Activated CD8-positive, alpha-beta memory T cell treated with anti-CD3 and anti-CD28 coated beads for 4 hours (primary cell): ENCODE measurements around the gene MYO1E.

Experiments used
- DNase-seq, 2 donors: peaks; one replicate each; pipeline ENCODE4 v3.0.0-alpha.2; 2020; ENCODE audit warnings: low read depth in 2 of 2

The MYO1E gene

DNA sequence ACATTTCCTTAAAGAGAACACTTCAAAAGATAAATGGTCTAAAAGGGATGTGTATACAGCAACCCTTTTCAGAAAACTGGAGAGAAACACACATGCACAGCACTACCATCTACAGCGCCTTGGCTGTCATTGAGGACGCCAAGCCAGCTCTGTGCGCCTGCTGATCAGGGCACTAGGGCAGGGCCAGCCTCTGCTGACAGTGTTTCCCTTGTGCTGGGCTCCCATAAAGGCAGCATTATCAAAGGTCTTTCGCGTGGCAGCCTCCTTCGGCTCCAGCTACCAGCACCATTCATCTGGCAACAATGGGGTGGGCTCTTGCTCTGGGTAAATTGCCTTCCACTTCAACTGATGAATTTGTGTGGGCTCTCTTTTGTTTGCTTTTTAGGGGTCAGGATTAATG lies 112.6 kb downstream of the MYO1E start:
- no peak for DNase-seq

DNA sequence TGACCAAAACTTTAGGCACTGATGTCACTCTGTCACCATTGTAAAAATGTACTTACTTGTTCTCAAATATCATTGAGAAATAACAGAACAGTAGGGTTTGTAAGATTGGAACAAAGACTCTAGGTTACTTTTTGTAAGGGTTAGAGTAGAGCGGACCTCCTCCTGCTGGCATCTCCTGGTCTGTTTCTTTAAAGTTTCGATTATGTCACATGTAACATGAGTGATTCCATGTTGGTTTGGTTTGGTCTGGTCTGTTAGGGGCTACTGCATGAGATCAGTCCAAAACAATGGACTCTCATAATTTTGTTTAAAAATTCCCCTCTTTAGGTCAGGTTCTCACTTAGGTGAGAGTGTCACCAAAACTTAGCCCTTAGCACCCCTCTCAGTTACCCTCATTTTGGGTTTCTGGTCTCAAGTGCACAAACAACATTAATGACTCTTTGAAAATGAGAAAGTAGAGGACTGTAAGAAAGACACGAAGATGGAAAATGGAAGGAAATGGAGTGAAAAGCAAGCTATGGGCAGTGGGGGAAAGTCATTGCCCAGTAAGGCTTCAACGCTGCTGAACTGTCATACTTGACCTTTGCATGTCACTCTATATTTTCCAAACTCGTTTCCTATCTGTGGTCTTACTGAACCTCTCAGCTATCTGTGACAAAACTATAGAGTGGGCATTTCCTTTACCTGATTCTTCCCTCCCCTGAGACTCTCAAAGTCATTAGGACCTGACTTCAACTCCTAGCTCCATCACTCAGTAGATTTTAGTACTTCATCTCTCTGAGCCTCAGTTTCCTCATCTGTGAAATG lies 113.3 kb downstream of the MYO1E start:
- no peak for DNase-seq

DNA sequence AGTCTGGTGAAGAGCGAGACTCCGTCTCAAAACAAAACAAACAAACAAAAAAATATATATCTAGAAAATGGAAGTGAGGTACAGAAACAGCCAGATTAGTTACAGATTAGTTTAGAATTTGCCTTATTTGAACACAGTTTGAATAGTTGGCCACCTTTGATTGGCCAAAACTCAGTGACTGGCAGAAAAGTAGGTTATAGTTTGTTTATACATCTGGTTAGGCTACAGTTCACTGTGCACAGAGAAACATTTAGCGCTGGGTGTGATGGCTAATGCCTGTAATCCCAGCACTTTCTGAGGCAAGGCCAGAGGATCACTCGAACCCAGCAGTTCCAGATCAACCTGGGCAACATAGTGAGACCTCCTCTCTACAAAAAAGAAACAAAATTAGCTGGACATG lies 114.4 kb downstream of the MYO1E start:
- DNase-seq = no peak

DNA sequence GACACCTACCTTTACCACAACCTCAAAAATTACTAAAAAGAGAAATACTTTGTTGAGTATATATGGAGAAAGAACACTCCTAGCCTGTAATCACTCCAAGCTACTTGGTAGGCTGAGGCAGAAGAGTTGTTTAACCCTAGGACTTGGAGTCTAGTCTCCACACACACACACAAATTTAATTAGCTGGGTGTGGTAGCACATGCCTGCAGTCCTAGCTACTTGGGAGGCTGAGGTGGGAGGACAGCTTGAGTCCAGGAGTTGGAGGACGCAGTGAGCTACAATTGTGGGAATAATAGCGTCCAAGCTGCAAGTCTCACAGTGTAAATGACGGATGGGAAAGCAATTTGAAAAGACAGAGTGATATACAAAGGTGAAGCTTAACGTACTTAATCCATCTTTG lies 115.5 kb downstream of the MYO1E start:
- DNase-seq = no peak

DNA sequence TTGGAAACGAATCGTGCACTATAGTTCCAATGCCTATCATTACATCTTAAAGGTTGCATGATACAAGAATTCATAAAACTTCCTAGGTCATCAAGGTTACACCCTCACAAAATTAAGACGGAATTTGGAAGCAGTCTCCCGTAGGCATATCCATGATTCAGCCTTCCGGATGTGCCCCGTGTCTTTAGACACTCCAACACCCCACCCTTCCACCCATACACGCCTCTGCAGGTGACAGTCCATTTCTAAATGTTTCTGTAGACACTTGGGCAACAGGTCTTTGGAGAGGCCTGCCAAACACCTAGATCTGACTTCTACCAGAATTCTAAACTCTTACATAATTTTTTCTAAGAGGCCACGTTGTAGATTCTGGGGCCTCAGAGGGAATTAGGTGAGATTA lies 116.2 kb downstream of the MYO1E start:
- no peak for DNase-seq

DNA sequence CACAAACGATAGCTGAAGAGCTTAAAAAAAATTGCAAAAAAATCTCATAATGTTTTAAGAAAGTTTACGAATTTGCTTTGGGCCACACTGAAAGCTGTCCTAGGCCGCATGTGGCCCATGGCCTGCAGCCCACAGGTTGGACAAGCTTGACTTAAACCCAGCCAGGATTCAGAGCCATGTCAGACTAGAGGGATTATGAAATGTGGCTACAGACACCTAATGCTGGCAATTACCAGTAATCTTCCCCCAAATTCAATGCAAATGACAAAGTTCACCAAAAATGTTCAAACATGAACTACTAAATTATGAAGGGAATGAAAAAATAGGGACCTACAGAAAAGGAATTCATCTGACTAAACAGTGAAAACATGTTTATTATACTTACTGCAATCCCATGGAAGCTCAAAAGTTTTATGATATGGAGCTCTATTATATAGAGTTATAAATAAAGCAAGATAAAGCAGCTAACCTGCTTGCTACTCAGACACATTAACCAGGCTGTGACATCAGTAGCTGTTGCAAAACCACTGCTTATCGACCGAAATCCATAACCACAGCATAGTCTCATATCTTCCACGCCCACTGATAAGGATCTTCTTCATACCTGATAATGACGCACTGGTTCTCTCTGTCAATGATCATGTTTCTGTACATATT lies 116.9 kb downstream of the MYO1E start:
- DNase-seq = peak in 1 of 2 donors; percentile 9

DNA sequence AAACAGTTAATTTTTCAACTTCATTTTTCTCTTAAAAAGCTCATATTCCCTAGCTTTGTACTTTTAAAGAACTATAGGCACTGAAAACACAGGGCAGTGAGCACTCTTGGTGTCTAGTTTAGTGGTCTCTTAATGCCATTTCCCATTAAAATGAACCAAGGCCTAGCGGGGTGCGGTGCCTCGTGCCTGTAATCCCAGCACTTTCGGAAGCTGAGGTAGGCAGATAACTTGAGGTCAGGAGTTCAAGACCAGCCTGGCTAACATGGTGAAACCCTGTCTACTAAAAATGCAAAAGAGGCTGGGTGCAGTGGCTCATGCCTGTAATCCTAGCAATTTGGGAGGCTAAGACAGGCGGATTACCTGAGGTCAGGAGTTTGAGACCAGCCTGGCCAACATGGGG lies 120.5 kb downstream of the MYO1E start:
- no peak for DNase-seq

DNA sequence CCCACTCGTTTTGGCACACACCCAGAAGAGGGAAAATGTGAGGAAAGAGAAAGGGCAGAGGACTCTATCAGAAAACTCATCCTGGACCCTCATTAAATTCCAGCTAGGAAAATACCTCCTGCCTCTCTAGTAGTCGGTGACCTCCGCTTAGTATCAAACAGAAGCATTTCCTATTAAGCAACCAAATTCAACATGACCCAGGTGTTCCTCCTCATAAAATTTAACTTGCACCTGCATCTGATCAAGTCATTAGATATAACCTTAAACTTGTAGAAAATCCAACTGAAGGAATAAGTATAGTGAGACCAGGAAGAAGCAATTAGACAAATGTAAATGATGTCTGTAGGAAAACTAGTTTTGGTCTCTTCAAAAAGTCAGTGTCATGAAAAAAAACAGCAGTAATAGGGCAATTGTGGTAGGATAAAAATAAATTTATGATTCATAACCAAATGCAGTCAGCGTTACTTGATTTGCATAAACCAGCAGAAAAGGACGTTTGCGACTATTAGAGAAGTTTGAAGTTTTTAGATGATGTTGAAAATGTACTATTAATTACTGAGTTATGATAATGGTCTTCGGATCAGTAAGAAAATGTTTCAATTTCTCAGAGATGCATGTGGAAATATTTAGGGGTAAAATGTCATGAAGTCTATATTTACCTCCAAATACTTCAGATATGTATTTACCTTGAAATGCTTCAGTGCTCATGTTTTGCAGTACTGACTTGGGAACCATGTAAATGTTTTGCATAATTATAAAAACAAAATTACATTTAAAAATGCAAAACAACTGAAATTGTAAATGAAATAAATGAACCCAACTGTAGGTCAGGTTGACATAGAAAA lies 121.4 kb downstream of the MYO1E start:
- no peak for DNase-seq

DNA sequence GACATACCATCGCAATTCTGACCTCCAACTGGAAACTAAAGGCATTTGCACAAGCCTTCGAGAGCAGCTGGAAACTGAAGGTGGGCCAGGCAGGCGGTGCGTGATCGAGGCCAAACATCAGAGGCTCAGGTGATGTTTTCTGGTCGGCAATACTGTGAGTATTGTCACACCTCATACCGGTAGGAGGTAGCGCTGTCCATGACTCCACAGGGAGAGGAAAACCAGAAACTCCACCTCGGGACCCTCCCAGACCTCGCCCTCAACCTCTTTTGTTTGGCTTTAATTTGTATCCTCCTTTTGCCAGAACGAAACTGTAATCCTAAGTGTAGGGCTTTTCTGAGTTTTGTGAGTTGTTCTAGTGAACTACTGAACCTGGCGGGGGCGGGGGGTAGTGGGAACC lies 122.4 kb downstream of the MYO1E start:
- DNase-seq = no peak

DNA sequence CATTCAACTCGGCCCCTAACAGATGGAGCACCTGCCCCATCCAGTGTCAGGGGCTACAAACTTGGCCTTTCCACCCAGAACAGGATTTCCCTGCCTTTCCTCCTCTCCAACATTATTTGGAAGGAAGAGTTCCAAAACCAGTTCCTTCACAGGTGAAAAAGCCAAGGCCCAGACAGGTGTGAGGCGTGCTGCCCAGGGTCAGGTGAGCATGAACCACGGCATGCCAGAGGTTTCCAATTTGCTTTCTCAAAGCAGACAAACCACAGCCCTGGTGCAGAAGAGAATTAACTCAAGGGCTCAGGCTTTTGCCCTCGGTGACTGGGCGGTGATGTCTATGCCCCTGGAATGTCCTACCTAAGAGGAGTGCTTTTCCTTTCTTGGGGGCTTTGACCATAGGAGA lies 122.9 kb downstream of the MYO1E start:
- DNase-seq = no peak

DNA sequence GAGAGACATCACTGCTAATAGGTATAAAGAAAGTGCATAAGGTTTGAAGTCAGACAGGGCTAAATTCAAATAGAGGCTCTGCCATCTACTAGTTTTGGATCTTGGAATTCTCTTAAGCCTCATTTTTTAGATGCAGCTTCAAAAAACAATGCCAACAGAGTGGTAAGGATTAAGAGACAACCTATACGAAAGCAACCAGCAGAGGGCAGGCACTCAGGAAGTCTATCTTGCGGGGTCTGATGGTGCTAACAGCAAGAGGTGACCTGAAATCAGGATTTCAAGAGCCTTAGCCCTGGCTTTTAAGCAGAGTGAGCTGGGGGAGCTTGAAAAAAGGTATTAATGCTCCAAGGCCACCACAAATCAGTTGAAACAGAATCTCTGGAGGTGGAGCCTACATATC lies 125.3 kb downstream of the MYO1E start:
- peak; percentile 14 to 23 for DNase-seq

DNA sequence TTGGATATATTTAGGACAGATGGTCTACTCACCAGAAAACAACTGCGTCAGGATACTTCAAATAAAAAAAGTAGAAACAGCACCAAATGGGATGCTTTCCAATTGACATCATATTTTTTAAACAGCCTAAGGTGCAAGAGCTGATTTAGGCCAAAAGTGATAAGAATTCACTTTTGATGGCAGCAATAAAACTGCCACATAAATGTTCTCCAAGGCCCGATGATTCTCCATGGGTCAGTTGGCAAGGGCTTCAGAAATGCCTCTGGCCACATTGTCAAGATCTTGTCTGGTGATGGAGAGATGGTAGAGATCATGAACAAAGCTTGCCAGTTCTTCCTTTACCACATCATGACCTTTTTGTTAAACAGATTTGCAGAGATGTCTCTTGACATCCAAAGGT lies 127.1 kb downstream of the MYO1E start:
- DNase-seq = no peak

DNA sequence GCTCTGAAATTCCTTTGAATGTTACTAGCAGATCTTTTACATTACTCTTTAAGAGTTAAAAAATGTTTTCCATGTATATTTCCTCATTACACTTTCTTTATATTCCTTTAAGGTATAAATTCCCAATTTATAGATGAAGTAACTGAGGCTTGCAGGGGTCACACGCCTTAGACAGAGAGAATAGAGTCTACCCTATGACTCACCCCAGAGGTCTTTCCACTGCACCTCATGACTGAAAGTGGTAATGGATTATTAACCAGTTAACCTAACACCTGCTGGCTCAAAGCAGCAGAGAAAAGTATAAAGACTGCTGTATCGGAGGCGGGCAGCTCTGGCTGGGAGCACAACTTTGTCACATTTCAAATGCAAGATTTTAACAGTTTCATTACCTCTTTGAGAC lies 128.3 kb downstream of the MYO1E start:
- no peak for DNase-seq

DNA sequence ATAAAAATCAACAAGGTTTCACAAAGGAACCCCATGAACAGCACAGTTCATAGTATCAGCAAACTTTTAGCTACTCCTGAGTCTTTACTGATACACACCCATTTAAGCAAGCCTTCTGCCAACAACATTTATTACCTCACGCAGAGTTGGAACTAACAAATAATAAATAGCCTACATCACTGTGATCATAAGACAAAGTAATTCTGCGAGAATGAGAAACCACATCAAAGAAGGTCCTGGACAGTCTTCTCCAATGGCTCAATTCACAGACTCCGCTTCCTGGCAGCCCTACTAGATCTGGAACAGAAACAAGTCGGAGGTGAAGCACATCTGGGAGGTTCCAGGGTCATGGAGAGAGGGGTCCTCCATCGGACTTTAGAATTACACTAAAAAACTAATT lies 129.0 kb downstream of the MYO1E start:
- DNase-seq = no peak

DNA sequence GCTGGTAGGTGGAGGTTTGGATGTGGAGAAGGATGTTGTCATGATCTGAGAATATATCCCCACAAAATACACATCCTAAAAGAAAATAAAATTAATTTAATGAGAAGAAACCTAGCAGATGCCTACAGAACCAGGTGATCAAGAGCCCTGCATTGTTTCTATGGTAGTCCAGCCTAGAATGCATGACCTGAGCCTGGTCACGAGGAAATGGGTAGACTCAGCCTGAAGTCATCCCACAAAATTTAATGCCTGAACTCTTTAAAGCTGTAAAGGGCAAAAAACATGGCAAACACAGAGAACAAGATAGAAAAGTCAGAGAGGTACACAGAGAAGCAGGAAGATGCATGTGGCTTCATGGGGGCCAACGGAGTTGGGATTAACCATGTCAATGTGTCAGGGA lies 130.0 kb downstream of the MYO1E start:
- DNase-seq = no peak

DNA sequence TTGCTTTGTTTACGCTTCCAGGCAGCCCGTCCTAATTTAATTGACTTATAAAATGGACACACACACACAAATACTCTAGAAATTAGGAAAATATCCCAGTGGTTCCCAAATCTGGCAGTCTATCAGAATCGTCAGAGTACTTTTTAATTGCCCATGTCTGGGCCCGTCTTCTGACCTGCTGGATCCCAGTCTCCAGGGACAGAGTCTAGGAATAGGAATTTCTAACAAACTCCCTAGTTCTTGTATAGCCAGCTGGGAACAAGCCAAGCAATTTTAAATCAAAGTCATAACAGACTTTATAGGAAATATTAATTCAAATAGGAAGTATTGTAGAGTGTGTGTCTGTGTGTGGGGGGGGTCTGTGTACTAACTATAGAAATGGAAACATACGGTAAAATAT lies 132.6 kb downstream of the MYO1E start:
- no peak for DNase-seq

DNA sequence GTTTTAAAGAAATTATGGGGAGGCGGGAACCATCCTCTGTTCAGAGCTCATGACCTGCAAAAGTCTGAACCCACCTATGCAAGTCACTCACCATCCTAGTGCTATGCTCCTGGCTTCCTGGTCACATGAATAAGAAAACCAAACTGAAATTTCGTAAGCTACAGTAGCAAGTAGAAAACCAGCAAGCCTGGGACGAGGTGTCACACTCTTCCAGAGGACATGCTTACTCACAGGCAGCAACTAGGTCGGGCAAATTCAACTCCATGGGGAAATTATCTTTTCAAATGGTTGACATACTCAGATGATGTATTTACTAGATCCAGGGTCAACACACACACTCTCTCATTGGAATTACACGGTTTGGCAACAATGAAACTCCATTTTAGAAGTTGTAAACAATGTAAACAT lies 134.7 kb downstream of the MYO1E start:
- DNase-seq = no peak

DNA sequence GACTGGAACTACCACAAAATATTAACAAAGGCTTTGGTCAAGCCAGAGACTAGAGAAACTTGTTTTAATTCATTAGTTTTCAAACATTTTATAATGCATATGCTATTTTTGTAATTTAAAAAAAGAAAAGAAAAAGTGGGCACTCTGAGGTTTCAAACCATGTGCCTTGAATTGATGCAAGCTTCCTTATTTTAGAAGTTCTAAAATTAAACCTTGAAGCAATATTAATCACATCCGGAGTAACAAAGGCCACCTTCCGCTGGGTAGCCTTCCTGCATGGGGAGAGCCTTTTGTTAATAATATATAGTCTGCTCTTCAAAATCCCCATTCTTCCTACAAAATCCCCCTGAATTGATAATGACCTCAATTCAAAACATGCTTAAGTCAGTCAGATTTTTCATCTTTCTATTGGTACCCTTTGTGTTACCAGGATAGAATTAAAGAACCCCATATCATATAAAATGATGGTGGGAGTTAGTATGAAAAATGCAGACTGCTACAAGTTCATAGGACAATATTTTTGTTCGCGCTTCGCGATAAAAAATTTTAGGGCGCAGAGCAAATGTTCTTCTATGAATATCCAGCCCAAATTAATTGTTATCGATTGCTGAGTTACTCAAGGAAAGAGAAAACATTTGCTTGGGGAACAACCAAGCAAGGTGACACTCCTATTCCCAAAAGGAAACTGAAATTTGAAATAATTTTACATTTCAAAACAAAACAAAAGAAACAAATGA lies 135.4 kb downstream of the MYO1E start:
- no peak for DNase-seq

DNA sequence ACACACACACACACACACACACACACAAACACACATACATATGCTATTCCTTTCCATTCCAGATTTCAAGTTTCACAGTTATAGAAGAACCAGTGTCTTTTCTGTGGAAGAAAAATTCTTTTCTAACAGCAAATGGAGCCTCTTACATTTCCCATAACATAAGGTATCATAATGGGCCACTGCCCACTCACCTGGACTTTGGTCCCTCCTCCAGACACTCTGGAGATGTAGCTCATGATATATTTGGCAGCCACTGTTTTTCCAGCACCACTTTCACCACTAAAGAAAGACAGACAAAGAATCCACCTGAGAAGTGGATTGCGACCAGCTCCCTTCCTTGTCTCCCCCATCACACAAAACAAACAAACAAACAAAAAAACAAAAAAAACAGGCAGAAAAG lies 136.3 kb downstream of the MYO1E start:
- DNase-seq = no peak

DNA sequence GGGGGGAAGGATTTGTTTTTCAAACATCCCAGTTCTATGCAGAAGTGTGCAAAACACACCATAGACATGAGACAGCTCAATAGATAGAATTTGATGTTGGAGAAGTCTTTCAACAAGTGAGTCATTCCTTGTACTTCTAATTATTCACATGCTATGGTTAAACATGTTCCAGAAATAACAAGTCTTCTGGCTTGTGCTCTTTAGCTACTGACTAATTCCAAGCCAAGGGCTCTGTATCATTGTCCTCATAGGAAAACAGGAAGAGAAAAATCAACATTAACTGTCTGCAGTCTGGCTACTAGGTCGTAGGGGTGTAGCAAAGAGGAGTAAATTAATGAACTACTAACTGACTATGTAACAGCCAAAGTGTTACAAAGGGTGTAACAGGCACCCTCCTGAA lies 140.2 kb downstream of the MYO1E start:
- DNase-seq = no peak

DNA sequence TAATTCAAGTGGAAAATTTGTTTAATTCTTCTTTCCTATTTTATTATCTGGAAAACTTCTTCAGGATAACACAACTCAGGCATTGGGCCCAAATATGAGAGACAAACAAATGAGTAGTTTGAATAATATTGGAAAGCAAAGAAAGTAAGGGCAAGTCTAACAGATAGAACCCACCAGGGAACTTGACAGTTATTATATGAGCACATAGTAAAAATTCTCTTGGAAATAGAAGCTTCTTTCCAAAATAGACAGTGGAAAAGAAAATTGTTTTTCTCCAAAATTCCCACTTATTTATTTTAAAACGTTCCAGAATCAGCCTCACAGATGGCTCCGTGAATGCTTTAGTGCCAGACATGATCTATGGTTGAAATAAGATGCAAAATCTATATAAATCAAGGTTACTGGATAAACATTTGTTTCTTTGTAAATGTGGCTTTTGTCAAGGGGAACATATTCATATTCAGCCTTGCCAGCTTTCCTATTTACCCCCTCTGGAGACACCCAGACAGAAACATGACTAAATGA lies 142.1 kb downstream of the MYO1E start:
- no peak for DNase-seq

DNA sequence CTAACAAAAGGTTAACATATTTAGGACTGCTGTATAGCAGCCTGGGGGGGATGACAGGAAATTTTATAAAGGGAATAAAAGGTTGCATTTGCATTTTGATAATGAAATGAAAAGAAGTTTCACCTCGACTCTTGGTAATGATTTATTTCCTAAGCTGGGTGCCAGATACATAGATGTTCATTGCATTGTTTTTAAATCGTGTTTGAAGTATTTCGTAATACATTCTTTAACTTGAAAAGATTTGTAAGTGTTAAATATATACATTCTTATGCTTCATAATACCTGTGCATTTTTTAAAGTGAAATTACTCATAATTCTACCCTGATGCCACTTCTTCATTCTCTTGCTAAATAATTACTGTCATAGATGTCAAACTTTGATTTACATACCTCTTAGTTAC lies 143.2 kb downstream of the MYO1E start:
- no peak for DNase-seq
